Adrenal gland (tissue), 12 donors: ENCODE measurements around the gene MEF2C. TPM values are rescaled to one million over a fixed set of nuclear protein-coding genes. Genes with fewer than 3 reads are reported as not detected.

Source experiments
- DNase-seq, 7 donors: peaks; one replicate each; pipeline ENCODE4 v3.0.0-alpha.2; 2019 to 2020
- H3K27ac ChIP-seq, 5 donors: fragments of 200-600 bp; sonication (generic) in 4 of 5; 1 replicate in 3 of 5; 2 replicates in 2 of 5; pipeline versions ENCODE4 v1.5.1 to v1.8.0; 2016 to 2020; ENCODE audit warnings: mild to moderate bottlenecking in 1 of 5
- H3K27me3 ChIP-seq: fragments of 200-600 bp; 2 replicates; pipeline ENCODE4 v1.8.0; 2021
- H3K36me3 ChIP-seq, 2 donors: fragments of 200-600 bp; replicated peaks in 1 of 2; 1 replicate in 1 of 2; 2 replicates in 1 of 2; pipeline versions ENCODE4 v1.5.1 to v1.8.0; 2018 to 2022
- H3K4me1 ChIP-seq, 2 donors: fragments of 200-600 bp; replicated peaks in 1 of 2; 1 replicate in 1 of 2; 2 replicates in 1 of 2; pipeline versions ENCODE4 v1.5.1 to v1.8.0; 2018 to 2021
- H3K4me3 ChIP-seq, 4 donors: fragments of 200-600 bp; sonication (generic) in 3 of 4; one replicate each; pipeline ENCODE4 v1.5.1; 2016 to 2018
- H3K9me3 ChIP-seq, 3 donors: fragments of 200-600 bp; sonication (generic) in 1 of 3; replicated peaks in 1 of 3; 1 replicate in 2 of 3; 2 replicates in 1 of 3; pipeline versions ENCODE4 v1.5.1 to v1.8.0; 2016 to 2021
- POLR2A ChIP-seq, 2 donors: fragments of 450-650 bp; IDR thresholded peaks; one replicate each; pipeline ENCODE4 v1.6.1; 2017; ENCODE audit warnings: antibody characterized with exemption in 2 of 2, mild to moderate bottlenecking in 2 of 2, moderate library complexity in 1 of 2
- WGBS, 4 donors: extraction: QIAGEN DNeasy Blood & Tissue Kit in 2 of 4; methylation state at CpG; one replicate each; pipeline versions ENCODE4 v1.1.5 to v1.1.7; 2013 to 2017; 5-methylcytosine and 5-hydroxymethylcytosine counted together
- intact Hi-C, 2 donors: fragments of 100-400 bp; cut with DNase I; formaldehyde crosslinking; loops; one replicate each; pipeline versions ENCODE4 v1.14.1 to v1.15.0; 2022 to 2023
- polyA plus RNA-seq, 3 donors: library from polyadenylated mRNA; stranded (reverse); fragments of 200-250 nt in 2 of 3; fragments of 350-450 nt in 1 of 3; fragmentation: Illumina TruSeq in 1 of 3; extraction: RNeasy Lipid Tissue Mini Kit (QIAGEN cat#74804) in 1 of 3; gene quantifications; one replicate each; pipeline ENCODE4 v1.2.3, GENCODE V29; 2013 to 2014
- total RNA-seq, 9 donors: library from RNA; depleted of rRNA in 4 of 9; stranded (reverse); fragments of >200 nt in 4 of 9; fragments of 120-200 nt in 1 of 9; fragmentation: NEBNext Ultra II Directional in 1 of 9; extraction: Animal tissue kit (Norgen Biotek cat#: 25700) in 1 of 9; gene quantifications; one replicate each; pipeline versions ENCODE4 v1.1.0 to v1.2.4, GENCODE V29; 2013 to 2023
- TF ChIP-seq, protein P1 (sequence below), 6 experiments: fragments of 450-650 bp in 4 of 6; fragments of 200-600 bp in 2 of 6; sonication (generic) in 1 of 6; IDR thresholded peaks; 1 replicate in 5 of 6; 2 replicates in 1 of 6; pipeline versions ENCODE4 v1.5.1 to v1.8.0; 2016 to 2021; ENCODE audit warnings: antibody characterized with exemption in 6 of 6, mild to moderate bottlenecking in 2 of 6, moderate library complexity in 1 of 6
- donor health status: healthy with polysubstance abuse.
- donor health status: Bipolar disorder and iron deficiency.
- donor health status: DM: yes; HTN: yes; CAD: no.
- donor health status: DM: no; HTN: no; CAD: no.
- donor health status: DM: no; HTN: no; CAD: no.
- donor health status: DM: yes; HTN: yes; CAD: no.

The MEF2C gene
- total and polyA plus RNA-seq, 12 donors = 26.8 to 172 (median 69.2) TPM

DNA sequence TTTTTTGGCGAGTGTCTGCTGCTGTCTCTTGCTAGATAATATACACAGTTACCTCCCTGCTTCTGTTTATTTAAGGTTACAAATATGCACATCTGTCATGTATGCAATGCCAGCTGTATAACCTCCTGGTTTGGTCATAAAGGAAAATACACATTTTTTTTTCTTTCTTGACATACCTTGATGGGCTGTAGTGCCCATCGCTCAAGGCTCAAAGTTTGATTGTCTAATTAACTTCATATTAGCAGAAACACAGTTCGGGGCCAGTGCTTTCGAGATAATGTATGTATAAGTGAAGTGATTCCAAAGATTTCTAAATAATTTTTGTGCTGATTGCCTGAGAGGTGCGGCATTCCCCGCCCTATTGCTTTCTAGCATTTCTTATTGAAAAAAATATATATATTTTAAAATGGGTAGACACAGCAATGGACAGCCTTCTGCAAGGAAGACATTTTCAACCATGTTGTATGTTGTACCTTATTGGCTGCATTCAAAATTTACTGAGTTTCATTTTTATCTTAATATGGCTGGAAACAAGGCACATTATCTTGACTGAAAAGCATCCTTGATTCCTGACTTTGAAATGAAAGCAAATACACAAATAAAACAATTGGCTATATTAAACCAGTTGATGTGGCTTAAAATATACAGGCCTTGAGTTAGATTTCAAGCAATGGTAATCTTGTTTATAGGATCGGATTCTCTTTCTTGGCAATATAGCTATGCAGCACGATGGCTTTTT is 206.2 kb downstream of the MEF2C start:
- no peak for DNase-seq
- no peak for TF ChIP-seq POLR2A (IDR thresholded peaks at IDR 0.05)
- TF ChIP-seq, protein P1, sequence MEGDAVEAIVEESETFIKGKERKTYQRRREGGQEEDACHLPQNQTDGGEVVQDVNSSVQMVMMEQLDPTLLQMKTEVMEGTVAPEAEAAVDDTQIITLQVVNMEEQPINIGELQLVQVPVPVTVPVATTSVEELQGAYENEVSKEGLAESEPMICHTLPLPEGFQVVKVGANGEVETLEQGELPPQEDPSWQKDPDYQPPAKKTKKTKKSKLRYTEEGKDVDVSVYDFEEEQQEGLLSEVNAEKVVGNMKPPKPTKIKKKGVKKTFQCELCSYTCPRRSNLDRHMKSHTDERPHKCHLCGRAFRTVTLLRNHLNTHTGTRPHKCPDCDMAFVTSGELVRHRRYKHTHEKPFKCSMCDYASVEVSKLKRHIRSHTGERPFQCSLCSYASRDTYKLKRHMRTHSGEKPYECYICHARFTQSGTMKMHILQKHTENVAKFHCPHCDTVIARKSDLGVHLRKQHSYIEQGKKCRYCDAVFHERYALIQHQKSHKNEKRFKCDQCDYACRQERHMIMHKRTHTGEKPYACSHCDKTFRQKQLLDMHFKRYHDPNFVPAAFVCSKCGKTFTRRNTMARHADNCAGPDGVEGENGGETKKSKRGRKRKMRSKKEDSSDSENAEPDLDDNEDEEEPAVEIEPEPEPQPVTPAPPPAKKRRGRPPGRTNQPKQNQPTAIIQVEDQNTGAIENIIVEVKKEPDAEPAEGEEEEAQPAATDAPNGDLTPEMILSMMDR (IDR thresholded peaks at IDR 0.05) = no peak
- Histone ChIP-seq H3K4me1 (peaks cover 8 to 31% of the 10 kb centered on the region in 2 donors), H3K9me3 (no peaks in the 10 kb centered on the region), H3K36me3 (no peaks in the 10 kb centered on the region), H3K27me3 (peaks cover 31% of the 10 kb centered on the region), H3K4me3 (peak overlapping the region in 1 of 4 donors; percentile 54), H3K27ac (peak overlapping the region in 3 of 5 donors; percentile 39 to 95 (median 92))
- intact Hi-C loops = loop anchor here in 1 of 2 donors (5.0 kb wide), 1 partner anchor 535 kb away; no protein-coding TSS in a partner anchor
- 21 to 35% (median 24%) methylated on average over 8 of the region's 8 CpGs for WGBS, 4 donors

DNA sequence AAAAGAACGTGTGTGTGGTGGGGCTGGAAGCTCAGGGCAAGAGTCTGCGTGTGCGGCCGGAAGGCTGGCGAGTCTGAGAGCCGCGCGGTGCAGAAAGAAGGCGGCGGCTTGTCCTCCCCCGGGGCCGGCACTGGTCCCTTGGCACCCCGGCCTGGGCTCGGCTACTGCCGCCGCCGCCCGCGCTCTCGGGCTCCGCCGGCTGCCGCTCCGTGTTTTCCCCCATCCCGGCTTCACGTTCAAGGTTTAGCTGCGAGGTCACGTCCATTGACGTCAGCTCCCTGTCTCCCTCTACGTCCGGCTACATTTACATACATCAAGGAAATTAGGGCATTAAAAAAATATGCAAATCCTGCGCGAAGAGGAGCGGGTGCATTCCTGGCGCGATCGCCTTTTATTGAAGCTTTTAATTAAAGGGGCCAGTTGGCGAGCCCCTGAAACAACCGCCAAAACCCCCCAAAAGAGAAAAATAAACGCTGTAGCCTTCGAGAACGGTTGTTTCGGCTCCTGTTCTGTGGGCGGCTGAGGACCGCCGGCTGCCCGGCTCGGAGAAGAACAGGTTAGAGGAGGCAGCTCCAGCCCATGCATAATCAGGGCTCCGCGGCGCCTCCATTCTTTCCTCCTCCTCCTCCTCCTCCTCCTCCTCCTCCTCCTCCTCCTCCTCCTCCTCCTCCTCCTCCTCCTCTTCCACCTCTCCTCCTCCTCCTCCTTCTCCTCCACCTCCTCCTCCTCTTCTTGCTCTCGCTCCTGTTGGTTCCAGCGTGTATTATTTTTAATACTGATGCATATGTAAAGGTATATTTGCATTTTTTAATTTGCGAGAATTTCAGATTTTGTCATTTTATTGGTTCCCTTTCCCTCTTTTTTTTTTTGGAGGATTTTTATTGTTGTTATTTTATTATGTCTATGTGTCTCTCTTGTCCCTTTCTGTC is 207.0 kb downstream of the MEF2C start:
- 2 to 4% (median 3%) methylated on average over 38 to 54 of the region's 54 CpGs for WGBS, 4 donors
- intact Hi-C loops = loop anchor here in 1 of 2 donors (5.0 kb wide), 1 partner anchor 534 kb away; no protein-coding TSS in a partner anchor
- H3K4me1 ChIP-seq = peaks cover 8 to 30% of the 10 kb centered on the region in 2 donors
- DNase-seq = peak; percentile 82 to 95 (median 85)
- TF ChIP-seq, protein P1 (IDR thresholded peaks at IDR 0.05) = peak in 1 of 6 experiments; percentile 4
- peak; percentile 83 to 87 for TF ChIP-seq POLR2A (IDR thresholded peaks at IDR 0.05)
- H3K27me3 ChIP-seq = peaks cover 32% of the 10 kb centered on the region
- peak overlapping the region in 2 of 4 donors; percentile 11 to 54 for H3K4me3 ChIP-seq
- H3K9me3 ChIP-seq = no peaks in the 10 kb centered on the region
- no peaks in the 10 kb centered on the region for H3K36me3 ChIP-seq
- H3K27ac ChIP-seq = peak overlapping the region in 4 of 5 donors; percentile 64 to 95 (median 91)

DNA sequence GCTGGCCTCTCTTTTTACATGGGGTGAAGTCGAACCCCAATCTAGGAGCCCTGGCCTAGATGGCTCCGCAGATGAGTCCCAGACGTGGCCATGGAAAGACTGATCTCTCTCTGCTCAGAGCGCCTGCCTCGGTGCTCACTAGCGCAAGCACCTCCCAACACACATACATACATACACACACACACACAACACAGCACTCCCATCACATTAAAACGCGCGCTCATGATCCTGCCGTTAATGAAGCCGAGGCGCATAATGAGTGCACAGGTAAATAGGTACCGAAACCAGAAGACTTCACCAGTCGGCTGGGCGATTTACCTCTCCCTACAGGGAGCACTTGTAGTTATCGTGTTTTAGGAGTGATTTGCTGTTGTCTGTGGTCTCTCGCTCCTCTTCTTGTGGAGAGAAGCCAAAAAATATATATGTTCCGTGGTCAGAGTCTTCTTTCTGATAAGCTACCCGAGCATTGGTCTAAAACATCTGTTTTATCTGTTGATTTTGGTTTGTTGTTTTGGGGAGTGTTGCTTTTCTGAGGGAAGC is 207.7 kb downstream of the MEF2C start:
- H3K9me3 ChIP-seq = no peaks in the 10 kb centered on the region
- peaks cover 8 to 23% of the 10 kb centered on the region in 2 donors for H3K4me1 ChIP-seq
- intact Hi-C loops = loop anchor here in 1 of 2 donors (5.0 kb wide), 1 partner anchor 533 kb away; no protein-coding TSS in a partner anchor
- WGBS, 4 donors = 11 to 28% (median 14%) methylated on average over 19 of the region's 19 CpGs
- no peak for DNase-seq
- TF ChIP-seq, protein P1 (IDR thresholded peaks at IDR 0.05) = no peak
- no peak for TF ChIP-seq POLR2A (IDR thresholded peaks at IDR 0.05)
- peak overlapping the region in 2 of 4 donors; percentile 24 to 54 for H3K4me3 ChIP-seq
- peak overlapping the region in 4 of 5 donors; percentile 64 to 95 (median 91) for H3K27ac ChIP-seq
- H3K36me3 ChIP-seq = no peaks in the 10 kb centered on the region
- H3K27me3 ChIP-seq = peaks cover 32% of the 10 kb centered on the region
